Measurements from ENCODE around the gene FBXO2. TPM values are rescaled to one million over a fixed set of nuclear protein-coding genes. Genes with fewer than 3 reads are reported as not detected.

Gene FBXO2
- total RNA-seq, 1 donor from 2014 or later: 0.56 TPM

- no peak overlapping the region for H3K4me3 ChIP-seq
- Mint-ChIP-seq H3K9me3 (no peaks in the 10 kb centered on the region), H3K4me3 (no peak overlapping the region), H3K36me3 (no peaks in the 10 kb centered on the region), H3K27me3 (ENCODE audit: insufficient read depth, low read depth) (peaks cover 22% of the 10 kb centered on the region), H3K27ac (no peak overlapping the region), H3K4me1 (peaks cover 3% of the 10 kb centered on the region)
- no peak overlapping the region for H3K9ac ChIP-seq
- no peak overlapping the region for H3K4me2 ChIP-seq
- H3K27ac ChIP-seq: no peak overlapping the region
- H3K79me2 ChIP-seq (ENCODE audit: low read depth): no peaks in the 10 kb centered on the region
- H2AFZ ChIP-seq (replicated peaks): no peak overlapping the region
- no peaks in the 10 kb centered on the region for H3K27me3 ChIP-seq
- TF ChIP-seq CTCF (IDR thresholded peaks at IDR 0.05): no peak
- no peaks in the 10 kb centered on the region for H3F3A ChIP-seq (ENCODE audit: low read depth)
- no peaks in the 10 kb centered on the region for H3K9me3 ChIP-seq (ENCODE audit: low read depth)
- H3K36me3 ChIP-seq: no peaks in the 10 kb centered on the region
- no peaks in the 10 kb centered on the region for H3K4me1 ChIP-seq
- no peak for DNase-seq (ENCODE audit: low spot score)
- no peaks in the 10 kb centered on the region for H4K20me1 ChIP-seq (ENCODE audit: low read depth)
These were observed 24.8 kb downstream of the FBXO2 start for GRCh38 chr1:11629184-11630016.

- no peak for TF ChIP-seq EZH2 (IDR thresholded peaks at IDR 0.05)
- no peak for TF ChIP-seq CTCF (IDR thresholded peaks at IDR 0.05)
- no peak for TF ChIP-seq EZH2phosphoT487 (IDR thresholded peaks at IDR 0.05)
- no peak overlapping the region for H3K27ac ChIP-seq
- no peak overlapping the region for H2AFZ ChIP-seq (replicated peaks)
- Mint-ChIP-seq H3K27ac (no peak overlapping the region), H3K4me3 (no peak overlapping the region), H3K9me3 (no peaks in the 10 kb centered on the region), H3K27me3 (ENCODE audit: insufficient read depth, low read depth) (peaks cover 19% of the 10 kb centered on the region), H3K4me1 (no peaks in the 10 kb centered on the region), H3K36me3 (no peaks in the 10 kb centered on the region)
- no peak overlapping the region for H3K4me3 ChIP-seq
- H3K36me3 ChIP-seq: no peaks in the 10 kb centered on the region
- no peak overlapping the region for H3K9ac ChIP-seq
- no peaks in the 10 kb centered on the region for H3K4me1 ChIP-seq
- H3K4me2 ChIP-seq: no peak overlapping the region
- H3K79me2 ChIP-seq (ENCODE audit: low read depth): no peaks in the 10 kb centered on the region
- H4K20me1 ChIP-seq (ENCODE audit: low read depth): no peaks in the 10 kb centered on the region
- H3F3A ChIP-seq (ENCODE audit: low read depth): no peaks in the 10 kb centered on the region
- no peak for DNase-seq (ENCODE audit: low spot score)
- H3K9me3 ChIP-seq (ENCODE audit: low read depth): no peaks in the 10 kb centered on the region
- H3K27me3 ChIP-seq: no peaks in the 10 kb centered on the region
These were observed 25.5 kb downstream of the FBXO2 start for GRCh38 chr1:11628767-11629166.

GRCh38 chr1:11626551-11626950 lies 27.7 kb downstream of the FBXO2 start:
- TF ChIP-seq EZH2 (IDR thresholded peaks at IDR 0.05): no peak
- no peak for TF ChIP-seq EZH2phosphoT487 (IDR thresholded peaks at IDR 0.05)
- no peak for TF ChIP-seq CTCF (IDR thresholded peaks at IDR 0.05)
- H3K4me3 Mint-ChIP-seq: no peak overlapping the region
- no peaks in the 10 kb centered on the region for H3K4me1 Mint-ChIP-seq
- Histone ChIP-seq H3K36me3 (no peaks in the 10 kb centered on the region), H3K9ac (no peak overlapping the region), H3K27me3 (no peaks in the 10 kb centered on the region), H2AFZ (replicated peaks) (no peak overlapping the region), H3F3A (ENCODE audit: low read depth) (no peaks in the 10 kb centered on the region), H3K79me2 (ENCODE audit: low read depth) (no peaks in the 10 kb centered on the region), H4K20me1 (ENCODE audit: low read depth) (no peaks in the 10 kb centered on the region), H3K4me2 (no peak overlapping the region), H3K9me3 (ENCODE audit: low read depth) (no peaks in the 10 kb centered on the region), H3K27ac (no peak overlapping the region), H3K4me1 (no peaks in the 10 kb centered on the region), H3K4me3 (no peak overlapping the region)
- DNase-seq (ENCODE audit: low spot score): no peak
- H3K27me3 Mint-ChIP-seq (ENCODE audit: insufficient read depth, low read depth): peaks cover 15% of the 10 kb centered on the region
- H3K9me3 Mint-ChIP-seq: no peaks in the 10 kb centered on the region
- H3K36me3 Mint-ChIP-seq: no peaks in the 10 kb centered on the region
- no peak overlapping the region for H3K27ac Mint-ChIP-seq

Measured in neural progenitor cell (in vitro differentiated cells).